ENCODE data around the gene TRPM3. TPM values are rescaled to one million over a fixed set of nuclear protein-coding genes. Genes with fewer than 3 reads are reported as not detected.
A peak's percentile ranks its signal among the peaks of the same experiment; 100 is the strongest.

The TRPM3 gene
- total and polyA plus RNA-seq, 12 donors: 0.27 to 5.3 (median 1.8) TPM

DNA sequence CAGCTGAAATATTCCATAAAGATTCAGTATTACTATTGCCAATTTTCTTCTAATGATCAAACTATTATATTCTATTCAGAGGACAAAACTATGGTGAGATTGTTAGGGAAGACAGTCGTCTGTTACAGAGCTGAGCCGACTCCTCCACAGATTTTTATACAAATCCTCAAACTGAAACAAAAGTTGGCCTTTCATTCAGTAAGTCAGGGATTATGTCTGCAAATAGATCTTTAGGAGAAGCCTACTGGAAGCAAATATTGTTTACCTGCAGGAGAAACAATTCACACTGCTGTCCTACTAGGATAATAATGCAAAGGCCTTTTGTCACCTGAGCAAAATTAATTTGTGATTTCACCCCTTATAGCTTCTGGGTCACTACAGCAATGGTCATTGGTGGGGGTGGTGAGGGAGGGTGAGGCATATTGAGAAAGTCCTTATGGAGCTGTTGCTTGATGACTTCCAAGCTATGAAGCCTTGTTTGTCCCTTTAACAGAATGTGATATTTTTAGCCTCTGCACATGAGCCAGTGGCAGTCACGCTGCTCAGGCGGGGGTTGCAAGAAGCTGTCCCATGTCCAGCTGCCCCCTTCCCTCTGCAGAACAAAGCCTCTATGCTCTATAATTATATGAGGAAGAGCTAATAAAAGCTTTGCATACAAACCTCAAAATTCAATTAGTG, 506.5 kb downstream of the TRPM3 start:
- intact Hi-C loops (cut with DNase I): no loop called here
- Histone ChIP-seq H3K27me3 (no peaks in the 10 kb centered on the region), H3K27ac (peak overlapping the region in 1 of 5 donors; percentile 8), H3K9me3 (replicated peaks in 1 of 3) (no peaks in the 10 kb centered on the region), H3K4me1 (replicated peaks in 1 of 2) (peaks cover 3 to 9% of the 10 kb centered on the region in 2 donors), H3K4me3 (no peak overlapping the region), H3K36me3 (replicated peaks in 1 of 2) (no peaks in the 10 kb centered on the region)
- no peak for TF ChIP-seq POLR2A (IDR thresholded peaks at IDR 0.05)
- no peak for TF ChIP-seq CTCF (IDR thresholded peaks at IDR 0.05)
- no peak for DNase-seq
- WGBS, 4 donors: 74 to 78% (median 78%) methylated on average over 4 of the region's 4 CpGs

- Histone ChIP-seq H3K27ac (no peak overlapping the region), H3K4me1 (replicated peaks in 1 of 2) (peaks cover 3 to 19% of the 10 kb centered on the region in 2 donors), H3K9me3 (replicated peaks in 1 of 3) (no peaks in the 10 kb centered on the region), H3K27me3 (no peaks in the 10 kb centered on the region), H3K36me3 (replicated peaks in 1 of 2) (no peaks in the 10 kb centered on the region), H3K4me3 (no peak overlapping the region)
- intact Hi-C loops (cut with DNase I): no loop called here
- no peak for DNase-seq
- WGBS, 4 donors: 77 to 85% (median 82%) methylated on average over 4 of the region's 4 CpGs
- TF ChIP-seq CTCF (IDR thresholded peaks at IDR 0.05) (no peak), POLR2A (IDR thresholded peaks at IDR 0.05) (no peak)
Observed at GRCh38 chr9:70613024-70613768, 508.2 kb downstream of the TRPM3 start.

DNA sequence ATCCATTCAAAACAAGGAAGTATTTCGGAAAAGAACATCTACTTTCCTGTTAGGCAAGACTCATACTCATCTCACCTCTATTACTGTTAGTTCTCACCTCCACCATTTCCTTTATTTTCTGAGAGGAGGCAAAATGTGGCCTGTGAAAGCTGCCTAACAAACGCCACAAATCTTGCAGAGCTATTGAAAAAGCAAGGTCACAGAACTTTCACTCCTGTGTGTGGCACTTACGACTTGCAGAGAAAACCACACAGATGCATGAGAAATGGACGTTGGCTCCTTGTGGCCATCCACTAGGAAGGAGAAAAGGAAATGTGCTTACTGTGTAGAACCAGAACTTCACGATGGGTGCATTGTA, 511.2 kb downstream of the TRPM3 start:
- WGBS, 4 donors: 82 to 95% (median 89%) methylated on average over 5 of the region's 5 CpGs
- no peaks in the 10 kb centered on the region for H3K27me3 ChIP-seq
- TF ChIP-seq POLR2A (IDR thresholded peaks at IDR 0.05): no peak
- TF ChIP-seq CTCF (IDR thresholded peaks at IDR 0.05): no peak
- H3K4me1 ChIP-seq (replicated peaks in 1 of 2): peaks cover 0 to 19% of the 10 kb centered on the region in 2 donors
- H3K27ac ChIP-seq: no peak overlapping the region
- H3K4me3 ChIP-seq: no peak overlapping the region
- DNase-seq: no peak
- intact Hi-C loops (cut with DNase I): no loop called here
- no peaks in the 10 kb centered on the region for H3K36me3 ChIP-seq (replicated peaks in 1 of 2)
- H3K9me3 ChIP-seq (replicated peaks in 1 of 3): no peaks in the 10 kb centered on the region

DNA sequence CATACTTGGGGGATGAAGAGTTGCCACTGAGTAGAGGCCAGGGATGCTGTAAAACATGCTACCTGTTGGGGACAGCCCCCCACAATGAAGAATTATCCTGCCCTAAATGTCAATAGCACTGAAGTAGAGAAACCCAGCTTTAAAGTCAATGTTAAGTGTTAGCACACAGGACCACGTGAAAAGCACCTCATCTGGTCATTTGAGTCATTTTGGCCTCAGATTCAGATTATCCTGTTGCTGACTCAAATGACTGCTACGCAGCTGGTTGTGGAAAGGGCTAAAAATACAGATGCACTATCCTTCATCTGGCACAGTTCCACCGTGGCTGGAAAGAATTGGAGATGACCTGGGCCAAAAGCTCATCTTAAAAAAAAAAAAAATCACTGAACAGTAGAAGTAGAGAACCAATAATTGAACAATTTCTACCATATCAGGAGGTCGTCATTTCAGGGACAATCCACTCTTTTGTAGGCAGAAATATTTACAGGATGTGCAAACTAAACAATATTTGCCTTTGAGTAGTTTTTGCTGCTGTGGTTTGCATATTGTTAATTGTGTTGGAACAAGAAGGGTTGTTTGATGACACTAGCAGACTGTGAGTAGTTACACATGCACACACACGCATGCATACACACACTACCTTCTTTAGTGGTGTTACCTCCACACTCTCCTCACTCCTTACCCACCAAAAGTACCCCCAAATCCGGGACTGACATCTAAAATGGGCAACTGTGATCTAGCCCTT, 511.7 kb downstream of the TRPM3 start:
- WGBS, 4 donors: 26 to 39% (median 34%) methylated on average over 6 of the region's 6 CpGs
- TF ChIP-seq POLR2A (IDR thresholded peaks at IDR 0.05) (no peak), CTCF (IDR thresholded peaks at IDR 0.05) (no peak)
- intact Hi-C loops (cut with DNase I): loop anchor here (10.0 kb wide), 3 partner anchors 125 to 265 kb away; partner anchors contain the start of gene KLF9 (in 1 of the 2)
- DNase-seq: peak; percentile 53 to 87 (median 84)
- peak overlapping the region in 2 of 5 donors; percentile 57 to 59 for H3K27ac ChIP-seq
- H3K4me3 ChIP-seq: no peak overlapping the region
- H3K27me3 ChIP-seq: no peaks in the 10 kb centered on the region
- H3K36me3 ChIP-seq (replicated peaks in 1 of 2): no peaks in the 10 kb centered on the region
- H3K9me3 ChIP-seq (replicated peaks in 1 of 3): no peaks in the 10 kb centered on the region
- peaks cover 0 to 15% of the 10 kb centered on the region in 2 donors for H3K4me1 ChIP-seq (replicated peaks in 1 of 2)

Measured in adrenal gland (tissue), 12 donors.